Mucosa of stomach (tissue), 1 donor: ENCODE measurements around the gene CD48.

Experiments used
- H3K27me3 ChIP-seq: one replicate; pipeline ENCODE4 v1.7.0; 2013; ENCODE audit warnings: mild to moderate bottlenecking, low read length; ENCODE audit not compliant: control insufficient read depth, insufficient read depth
- H3K36me3 ChIP-seq: one replicate; pipeline ENCODE4 v1.7.0; 2013; ENCODE audit warnings: low read length; ENCODE audit not compliant: control insufficient read depth, insufficient read depth
- H3K4me1 ChIP-seq: one replicate; pipeline ENCODE4 v1.7.0; 2013; ENCODE audit warnings: mild to moderate bottlenecking, low read length; ENCODE audit not compliant: control insufficient read depth, insufficient read depth
- H3K4me3 ChIP-seq: one replicate; pipeline ENCODE4 v1.7.0; 2013; ENCODE audit warnings: low read length
- H3K9ac ChIP-seq: one replicate; pipeline ENCODE4 v1.7.0; 2013; ENCODE audit warnings: mild to moderate bottlenecking, low read length, moderate library complexity
- H3K9me3 ChIP-seq: one replicate; pipeline ENCODE4 v1.7.0; 2013; ENCODE audit warnings: mild to moderate bottlenecking, low read length, moderate library complexity; ENCODE audit not compliant: control insufficient read depth
- donor health status: Pancreatic carcinoma.

CD48 gene

DNA sequence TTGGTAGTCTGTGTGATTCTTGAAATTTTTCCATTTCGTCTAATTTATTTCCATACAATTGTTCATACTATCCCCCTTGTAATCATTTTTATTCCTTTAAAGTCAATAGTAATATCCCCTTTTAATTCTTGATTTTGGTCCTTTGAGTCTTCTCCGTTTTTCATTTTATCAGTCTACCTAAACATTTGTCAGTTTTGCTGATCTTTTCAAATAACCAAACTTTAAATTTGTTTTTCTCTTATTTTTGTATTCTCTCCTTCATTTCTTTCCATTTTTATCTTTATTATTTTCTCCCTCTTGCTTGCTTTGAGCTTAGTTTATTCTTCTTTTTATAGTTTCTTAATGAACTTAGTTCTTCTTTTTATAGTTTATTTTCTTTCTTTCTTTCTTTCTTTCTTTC is 43.7 kb downstream of the CD48 start:
- Histone ChIP-seq H3K36me3 (no peaks in the 10 kb centered on the region), H3K9ac (no peak overlapping the region), H3K4me1 (peaks cover 15% of the 10 kb centered on the region), H3K9me3 (no peaks in the 10 kb centered on the region), H3K4me3 (no peak overlapping the region), H3K27me3 (no peaks in the 10 kb centered on the region)

DNA sequence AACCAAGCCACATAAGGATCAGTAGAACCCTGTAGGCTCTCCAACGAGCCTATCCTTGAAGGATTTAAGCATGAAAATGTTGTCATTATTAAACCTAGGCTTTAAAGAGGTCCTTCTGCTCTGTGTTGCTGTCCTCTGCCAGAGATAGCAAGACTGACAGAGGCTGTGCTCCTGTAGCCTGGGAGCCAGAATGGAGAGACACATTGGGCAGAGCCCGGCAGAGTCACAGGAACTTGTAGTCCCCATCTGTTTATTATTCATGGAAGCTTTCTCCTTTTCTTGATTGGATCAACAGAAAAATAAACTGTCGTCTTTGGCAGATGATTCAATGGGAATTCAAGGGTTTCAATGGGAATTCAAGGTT is 45.6 kb downstream of the CD48 start:
- Histone ChIP-seq H3K4me3 (no peak overlapping the region), H3K4me1 (peaks cover 15% of the 10 kb centered on the region), H3K27me3 (no peaks in the 10 kb centered on the region), H3K9ac (no peak overlapping the region), H3K9me3 (no peaks in the 10 kb centered on the region), H3K36me3 (no peaks in the 10 kb centered on the region)

DNA sequence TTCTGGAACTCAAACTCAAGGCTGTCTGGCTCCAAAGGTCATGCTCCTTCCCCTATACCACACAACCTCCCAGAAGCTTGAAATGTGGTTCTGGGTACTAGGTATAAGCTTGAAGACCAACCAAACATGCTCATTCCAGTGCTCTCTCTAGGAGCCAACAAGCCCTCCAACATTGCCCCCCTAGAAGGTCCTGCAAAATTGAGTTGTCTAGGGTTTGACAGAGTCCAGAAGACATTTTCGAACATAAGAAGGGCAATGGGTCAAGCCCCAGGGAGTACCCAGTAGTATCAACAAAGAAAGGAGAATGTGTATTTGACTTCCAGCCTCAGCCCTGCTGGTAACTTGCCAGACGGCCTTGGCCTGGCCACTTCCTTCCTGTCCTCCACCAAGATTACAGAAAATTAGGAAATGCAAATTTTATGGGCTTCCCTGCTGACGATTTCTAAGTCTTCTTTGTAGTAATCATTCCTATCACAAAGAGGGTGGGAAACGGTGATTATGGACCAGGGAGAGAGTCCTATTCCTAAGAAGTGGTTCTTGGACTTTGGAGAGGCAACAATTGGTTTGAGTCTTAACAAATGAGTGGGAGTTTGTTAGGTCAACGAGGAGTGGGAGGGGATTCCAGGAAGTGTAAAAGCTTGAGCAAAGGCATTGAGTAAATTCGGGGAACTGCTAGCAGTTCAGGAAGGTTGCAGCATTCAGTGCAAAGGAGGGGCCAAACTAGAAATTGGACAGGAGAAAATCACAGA is 46.1 kb downstream of the CD48 start:
- Histone ChIP-seq H3K4me3 (no peak overlapping the region), H3K9ac (no peak overlapping the region), H3K4me1 (peaks cover 15% of the 10 kb centered on the region)

DNA sequence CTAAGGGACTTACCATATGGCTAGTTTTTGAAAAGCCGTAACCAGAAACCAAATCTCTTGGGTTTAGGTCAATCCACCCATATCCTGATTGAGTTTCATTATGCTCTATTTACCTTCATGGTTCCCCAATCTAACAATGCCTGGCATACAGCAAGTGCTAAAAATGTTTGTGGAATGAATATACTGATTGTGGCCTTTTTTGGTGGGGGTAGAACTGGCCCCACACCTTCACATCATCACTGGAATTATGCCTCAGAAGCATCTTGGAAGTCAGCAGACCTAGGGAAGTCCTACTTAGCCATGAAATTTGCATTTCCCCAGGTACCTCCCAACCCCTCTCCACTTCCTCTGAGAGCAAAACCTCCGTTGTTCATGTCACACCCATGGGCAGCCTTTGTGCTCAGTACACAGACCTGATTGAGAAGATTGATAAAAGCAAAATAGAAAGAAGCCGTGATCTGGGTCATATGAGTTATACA is 47.0 kb downstream of the CD48 start:
- H3K4me3 ChIP-seq = no peak overlapping the region
- no peak overlapping the region for H3K9ac ChIP-seq
- H3K27me3 ChIP-seq = no peaks in the 10 kb centered on the region
- H3K4me1 ChIP-seq = peaks cover 15% of the 10 kb centered on the region
- no peaks in the 10 kb centered on the region for H3K36me3 ChIP-seq
- no peaks in the 10 kb centered on the region for H3K9me3 ChIP-seq

More for the DNA sequence above, 46.1 kb downstream of the CD48 start:
- Histone ChIP-seq H3K36me3 (no peaks in the 10 kb centered on the region), H3K9me3 (no peaks in the 10 kb centered on the region), H3K27me3 (no peaks in the 10 kb centered on the region)

DNA sequence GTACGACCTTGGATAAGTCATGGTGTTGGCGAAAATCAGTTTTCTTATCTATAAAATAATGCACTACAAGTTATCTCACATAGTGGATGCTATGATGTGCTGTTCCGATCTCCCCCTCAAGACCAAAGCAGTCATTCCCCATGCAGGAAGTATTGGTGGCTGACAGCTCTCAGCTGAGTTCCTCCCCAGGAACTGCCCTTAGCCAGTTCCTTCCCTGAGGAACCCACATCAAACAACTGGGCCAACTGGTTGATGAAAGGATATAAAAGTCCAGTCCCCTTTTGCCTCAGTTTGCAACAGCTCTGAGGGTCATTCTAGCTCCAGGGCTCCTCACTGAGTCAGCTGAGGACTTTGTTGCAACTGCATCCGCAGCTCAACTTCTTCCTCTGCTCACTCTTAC is 48.7 kb downstream of the CD48 start:
- no peaks in the 10 kb centered on the region for H3K9me3 ChIP-seq
- no peak overlapping the region for H3K4me3 ChIP-seq
- peaks cover 15% of the 10 kb centered on the region for H3K4me1 ChIP-seq
- no peaks in the 10 kb centered on the region for H3K36me3 ChIP-seq
- H3K9ac ChIP-seq = no peak overlapping the region
- no peaks in the 10 kb centered on the region for H3K27me3 ChIP-seq

DNA sequence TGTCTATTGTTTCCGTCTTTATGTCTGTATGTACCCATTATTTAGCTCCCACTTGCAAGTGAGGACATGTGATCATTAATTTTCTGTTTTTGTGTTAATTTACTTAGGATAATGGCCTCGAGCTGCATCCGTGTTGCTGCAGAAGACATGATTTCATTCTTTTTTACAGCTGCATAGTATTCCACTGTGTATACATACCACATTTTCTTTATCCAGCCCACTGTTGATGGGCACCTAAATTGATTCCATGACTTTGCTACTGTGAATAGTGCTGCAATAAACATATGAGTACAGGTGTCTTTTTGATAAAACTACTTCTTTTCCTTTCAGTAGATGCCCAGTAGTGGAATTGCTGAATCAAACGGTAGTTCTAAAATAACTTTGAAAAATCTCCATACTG is 52.1 kb downstream of the CD48 start:
- no peak overlapping the region for H3K9ac ChIP-seq
- H3K27me3 ChIP-seq = no peaks in the 10 kb centered on the region
- no peak overlapping the region for H3K4me3 ChIP-seq
- H3K36me3 ChIP-seq = no peaks in the 10 kb centered on the region
- H3K4me1 ChIP-seq = peaks cover 5% of the 10 kb centered on the region
- no peaks in the 10 kb centered on the region for H3K9me3 ChIP-seq

DNA sequence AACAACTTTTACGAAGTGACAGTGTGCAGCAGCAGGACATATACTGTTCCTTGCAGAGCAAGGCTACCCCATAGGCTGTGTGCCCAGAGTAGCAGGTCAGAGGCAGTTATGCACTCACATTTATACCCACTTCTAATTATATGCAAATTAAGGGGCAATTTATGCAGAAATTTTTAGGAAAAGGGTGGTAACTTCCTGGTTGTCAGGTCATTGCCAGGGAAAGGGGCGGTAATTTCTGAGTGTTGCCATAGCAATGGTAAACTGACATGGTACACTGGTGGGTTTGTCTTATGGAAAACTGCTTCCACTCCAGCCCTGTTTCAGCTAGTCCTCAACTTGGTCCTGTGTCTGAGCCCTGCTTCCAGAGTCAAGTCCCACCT is 52.8 kb downstream of the CD48 start:
- Histone ChIP-seq H3K4me1 (no peaks in the 10 kb centered on the region), H3K27me3 (no peaks in the 10 kb centered on the region), H3K9ac (no peak overlapping the region), H3K4me3 (no peak overlapping the region), H3K36me3 (no peaks in the 10 kb centered on the region), H3K9me3 (no peaks in the 10 kb centered on the region)

DNA sequence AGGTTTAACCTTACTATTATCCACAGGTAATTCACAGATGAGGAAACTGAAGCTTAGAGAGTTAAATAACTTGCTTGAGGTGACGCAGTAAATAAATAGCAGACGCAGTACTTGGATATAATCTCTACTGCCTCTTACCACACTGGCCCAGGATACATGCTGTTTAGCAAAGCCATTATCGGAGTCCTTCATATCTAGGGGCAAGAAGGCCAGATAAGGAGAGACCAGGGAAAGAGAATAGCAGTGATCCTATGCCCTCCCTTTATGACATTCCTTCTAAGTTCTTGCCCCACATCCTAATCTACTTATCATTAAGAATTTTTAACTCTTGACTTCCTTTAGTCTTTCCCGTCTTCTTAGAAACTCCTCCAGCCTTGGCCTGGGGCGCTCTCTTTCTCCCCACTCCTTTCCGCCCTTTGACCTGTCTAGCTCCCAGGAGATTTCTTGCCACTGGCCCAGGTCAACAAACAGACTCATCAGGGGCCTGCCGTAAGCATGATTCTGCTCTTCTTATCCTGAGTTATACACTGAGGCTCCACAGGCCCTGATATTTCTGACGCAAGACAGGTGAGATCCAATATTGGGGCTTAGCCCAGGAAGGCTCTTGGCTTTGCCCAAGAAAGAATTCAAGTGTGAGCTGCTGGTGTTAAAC is 53.3 kb downstream of the CD48 start:
- Histone ChIP-seq H3K27me3 (no peaks in the 10 kb centered on the region), H3K4me3 (no peak overlapping the region), H3K9ac (no peak overlapping the region), H3K36me3 (no peaks in the 10 kb centered on the region), H3K4me1 (no peaks in the 10 kb centered on the region), H3K9me3 (no peaks in the 10 kb centered on the region)

DNA sequence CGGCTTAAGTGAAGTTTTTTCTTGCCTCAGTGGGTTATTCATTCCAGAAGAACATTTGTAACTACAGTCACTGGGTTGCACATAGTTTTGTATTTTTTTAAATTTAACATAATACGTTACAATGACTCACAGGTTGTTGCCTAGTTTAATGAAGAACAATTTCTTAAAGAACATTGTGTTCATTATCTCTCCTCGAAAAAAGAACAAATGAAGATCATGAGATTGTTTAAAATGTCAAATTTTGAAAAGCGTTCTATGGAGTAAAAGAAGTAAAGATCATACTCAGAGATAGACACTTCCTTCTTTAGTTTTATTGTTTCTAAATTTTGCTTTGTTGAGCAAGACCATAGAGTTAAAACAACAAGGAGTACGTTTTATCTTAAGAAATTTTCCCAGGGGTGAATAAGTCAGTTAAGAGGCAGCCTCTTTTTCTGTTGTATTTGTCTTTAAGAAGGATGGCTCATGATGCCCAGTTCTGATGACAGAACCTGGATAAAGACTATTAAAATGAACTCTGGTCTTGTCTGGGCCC is 54.3 kb downstream of the CD48 start:
- no peaks in the 10 kb centered on the region for H3K9me3 ChIP-seq
- H3K4me1 ChIP-seq = no peaks in the 10 kb centered on the region
- H3K36me3 ChIP-seq = no peaks in the 10 kb centered on the region
- H3K27me3 ChIP-seq = no peaks in the 10 kb centered on the region
- H3K9ac ChIP-seq = no peak overlapping the region
- H3K4me3 ChIP-seq = no peak overlapping the region

DNA sequence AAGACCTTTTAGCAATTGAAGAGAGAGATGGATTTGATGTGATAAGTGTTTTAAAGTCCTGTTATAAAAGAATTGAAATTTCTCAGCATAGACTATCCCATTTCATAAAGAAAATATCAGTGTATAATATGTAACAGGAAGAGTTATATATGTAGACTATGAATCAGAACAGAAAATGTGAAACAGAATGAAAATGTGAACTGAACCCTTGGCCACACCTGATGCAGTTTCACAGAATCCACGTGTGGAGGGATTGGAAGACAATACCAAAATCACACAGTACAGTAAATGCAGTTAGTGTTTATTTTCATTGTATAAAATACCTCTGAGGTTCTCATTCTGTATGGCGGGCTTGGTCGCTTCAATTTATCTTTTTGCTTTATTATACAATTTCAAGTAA is 54.9 kb downstream of the CD48 start:
- Histone ChIP-seq H3K27me3 (no peaks in the 10 kb centered on the region), H3K9me3 (no peaks in the 10 kb centered on the region), H3K4me1 (no peaks in the 10 kb centered on the region), H3K9ac (no peak overlapping the region), H3K36me3 (no peaks in the 10 kb centered on the region), H3K4me3 (no peak overlapping the region)

DNA sequence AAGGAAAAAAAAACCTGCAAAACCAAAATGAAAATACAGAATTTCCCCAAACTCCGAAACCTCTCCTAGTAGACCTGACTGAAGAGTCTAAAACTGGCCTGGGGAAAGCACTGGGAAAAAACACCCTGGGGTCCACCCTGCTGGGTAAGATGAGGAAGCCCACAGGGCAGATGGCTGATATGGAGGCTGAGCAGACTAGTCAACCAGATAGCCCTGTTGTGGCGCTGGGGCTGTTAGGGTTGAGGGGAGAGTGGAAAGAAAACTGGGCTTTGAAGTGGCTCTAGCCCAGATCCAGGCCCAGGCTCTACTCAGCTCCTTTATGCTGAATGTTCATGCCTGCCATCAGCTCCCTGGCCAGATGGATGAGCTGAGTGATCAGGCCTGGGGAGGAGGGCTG is 58.0 kb downstream of the CD48 start:
- H3K36me3 ChIP-seq = no peaks in the 10 kb centered on the region
- H3K4me1 ChIP-seq = no peaks in the 10 kb centered on the region
- H3K9me3 ChIP-seq = no peaks in the 10 kb centered on the region
- H3K9ac ChIP-seq = no peak overlapping the region
- no peak overlapping the region for H3K4me3 ChIP-seq
- no peaks in the 10 kb centered on the region for H3K27me3 ChIP-seq

DNA sequence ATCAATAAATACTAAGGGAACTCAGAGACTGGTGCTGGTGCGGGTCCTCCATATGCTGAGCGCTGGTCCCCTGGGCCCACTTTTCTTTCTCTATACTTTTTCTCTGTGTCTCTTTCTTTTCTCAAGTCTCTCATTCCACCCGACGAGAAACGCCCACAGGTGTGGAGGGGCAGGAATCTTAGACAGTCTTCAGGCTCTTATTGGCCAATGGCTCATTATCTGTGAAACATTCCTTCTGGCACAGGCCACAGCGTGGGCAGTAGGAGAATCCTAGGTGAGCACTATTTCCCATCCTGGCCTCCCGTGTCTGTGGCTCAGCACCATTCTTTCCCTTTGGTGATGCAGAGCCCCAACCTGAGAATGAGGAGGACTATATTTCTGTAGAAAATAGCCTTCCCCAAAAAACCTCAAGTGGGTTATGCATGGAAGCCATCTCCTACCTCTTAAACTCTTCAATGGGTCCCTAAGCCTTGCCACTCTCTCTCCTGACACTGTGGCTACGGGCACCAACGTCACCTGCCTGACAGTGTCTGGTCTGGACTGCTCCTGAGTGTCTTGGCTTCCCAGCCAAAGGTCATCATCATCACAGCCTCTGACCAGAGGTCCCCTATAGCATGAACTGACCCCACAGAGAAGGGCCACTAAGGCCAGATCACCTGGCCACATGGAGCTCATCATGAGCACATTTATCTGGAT is 58.5 kb downstream of the CD48 start:
- no peak overlapping the region for H3K4me3 ChIP-seq
- no peak overlapping the region for H3K9ac ChIP-seq
- H3K4me1 ChIP-seq = no peaks in the 10 kb centered on the region
- no peaks in the 10 kb centered on the region for H3K27me3 ChIP-seq
- no peaks in the 10 kb centered on the region for H3K36me3 ChIP-seq
- H3K9me3 ChIP-seq = no peaks in the 10 kb centered on the region
